KOPT-K1 (cell line): ENCODE measurements around the gene IMP4.

Source experiments
- H3K27ac ChIP-seq: fragments of 200-600 bp; sonication (generic); 2 replicates; pipeline ENCODE4 v1.5.1; 2016; ENCODE audit warnings: antibody characterized with exemption, mild to moderate bottlenecking, low read depth, low read length; ENCODE audit not compliant: poor library complexity, severe bottlenecking
- H3K36me3 ChIP-seq: fragments of 200-600 bp; sonication (generic); 2 replicates; pipeline ENCODE4 v1.5.1; 2017; ENCODE audit warnings: antibody characterized with exemption, mild to moderate bottlenecking, low read length, moderate library complexity; ENCODE audit not compliant: insufficient read depth
- H3K9me3 ChIP-seq: fragments of 200-600 bp; sonication (generic); 2 replicates; pipeline ENCODE4 v1.5.1; 2017; ENCODE audit warnings: antibody characterized with exemption, low read length, mild to moderate bottlenecking; ENCODE audit not compliant: insufficient read depth, poor library complexity, severe bottlenecking

Gene IMP4

DNA sequence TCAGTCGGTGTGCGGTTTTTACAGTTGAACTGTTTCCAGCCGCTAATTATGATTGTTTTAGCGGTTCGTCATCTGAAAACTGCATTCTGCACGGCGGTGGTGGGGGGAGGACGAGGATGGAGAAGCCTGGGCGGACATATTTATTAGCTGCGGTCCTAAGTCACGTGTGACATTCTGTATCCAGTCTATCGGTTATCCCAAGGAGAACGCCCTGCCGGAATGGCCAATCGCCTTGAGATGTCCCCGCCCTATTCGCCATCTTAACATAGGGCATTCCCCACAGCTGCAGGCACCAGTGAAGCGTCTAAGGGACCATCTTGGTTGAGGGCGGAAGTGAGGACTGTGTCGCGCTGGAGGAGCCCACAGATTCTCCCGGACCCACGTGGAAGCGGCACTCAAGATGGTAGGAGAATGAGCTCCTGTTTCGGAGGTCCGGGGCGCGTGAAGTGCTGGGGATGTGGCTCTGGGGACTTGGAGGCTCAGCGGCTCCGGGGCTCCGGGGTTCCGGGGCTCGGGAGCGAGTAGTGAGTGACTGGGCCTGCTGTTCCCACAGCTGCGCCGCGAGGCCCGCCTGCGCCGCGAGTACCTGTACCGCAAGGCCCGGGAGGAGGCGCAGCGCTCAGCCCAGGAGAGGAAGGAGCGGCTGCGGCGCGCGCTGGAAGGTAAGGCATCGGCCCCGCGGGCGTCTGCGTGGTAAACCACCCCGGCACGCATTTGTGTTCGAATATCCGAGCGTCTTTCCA is at the start of gene IMP4:
Gene IMP4, plus strand, starts transcription at position 365 of the 743 bp plus-strand sequence. Its CDS starts 36 bp downstream, at position 401.
- H3K27ac ChIP-seq = peak within 1 kb of the TSS; percentile 80
- no peaks in the 10 kb centered on the region for H3K9me3 ChIP-seq
- H3K36me3 ChIP-seq = peaks cover 56% of the 10 kb centered on the region

DNA sequence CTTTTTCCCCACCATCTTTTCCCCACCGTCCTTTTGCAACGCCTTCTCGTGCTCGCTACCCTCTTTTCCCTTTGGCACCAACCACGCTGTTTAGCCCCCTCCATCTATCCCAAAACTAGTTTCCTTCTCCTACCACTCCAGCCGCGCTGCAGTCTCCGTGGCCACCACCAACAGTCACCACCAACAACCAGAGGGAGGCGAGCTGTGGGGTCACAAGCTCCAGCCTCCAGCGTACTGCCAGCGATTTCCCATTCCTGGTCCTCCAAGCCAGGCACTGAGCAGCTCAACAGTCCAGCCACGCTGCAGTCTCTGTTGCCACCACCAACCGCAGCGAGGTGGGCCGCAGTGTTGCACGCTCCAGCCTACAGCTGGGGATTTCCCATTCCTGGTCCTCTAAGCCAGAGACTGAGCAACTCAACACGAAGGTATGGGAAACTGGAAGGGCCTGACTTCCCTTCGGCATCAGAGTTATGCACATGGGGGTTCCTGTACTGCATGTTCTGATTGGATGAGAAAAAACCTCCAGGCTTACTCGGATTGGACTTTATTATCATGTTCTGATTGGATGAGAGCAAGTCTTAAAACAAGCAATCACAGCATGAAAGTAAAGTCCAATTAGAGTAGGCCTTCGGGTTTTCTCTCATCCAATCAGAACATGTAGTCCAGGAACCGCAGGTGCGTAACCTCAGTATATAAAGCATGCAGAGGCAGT is 42.3 kb upstream of the IMP4 start:
- no peaks in the 10 kb centered on the region for H3K36me3 ChIP-seq
- H3K9me3 ChIP-seq = no peaks in the 10 kb centered on the region
- no peak overlapping the region for H3K27ac ChIP-seq

DNA sequence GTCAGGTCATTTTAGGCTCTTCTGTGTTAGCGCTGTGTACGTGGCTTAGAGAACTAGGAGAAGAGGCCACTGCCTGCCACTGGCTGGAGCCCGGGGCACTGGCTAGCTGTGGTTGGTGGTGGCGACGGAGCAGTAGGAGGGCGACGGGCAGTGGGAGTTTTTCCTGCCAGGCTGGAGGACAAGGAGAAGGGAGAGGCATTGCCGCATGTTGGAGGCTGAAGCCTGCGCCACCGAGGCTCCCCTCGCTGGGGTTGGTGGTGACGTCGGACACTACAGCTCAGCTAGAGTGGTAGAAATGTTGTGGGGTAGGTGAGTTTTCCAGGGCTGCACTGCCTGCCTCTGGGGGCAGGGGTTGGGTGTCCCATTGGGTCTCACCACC is 41.7 kb upstream of the IMP4 start:
- Histone ChIP-seq H3K27ac (no peak overlapping the region), H3K9me3 (no peaks in the 10 kb centered on the region), H3K36me3 (no peaks in the 10 kb centered on the region)

DNA sequence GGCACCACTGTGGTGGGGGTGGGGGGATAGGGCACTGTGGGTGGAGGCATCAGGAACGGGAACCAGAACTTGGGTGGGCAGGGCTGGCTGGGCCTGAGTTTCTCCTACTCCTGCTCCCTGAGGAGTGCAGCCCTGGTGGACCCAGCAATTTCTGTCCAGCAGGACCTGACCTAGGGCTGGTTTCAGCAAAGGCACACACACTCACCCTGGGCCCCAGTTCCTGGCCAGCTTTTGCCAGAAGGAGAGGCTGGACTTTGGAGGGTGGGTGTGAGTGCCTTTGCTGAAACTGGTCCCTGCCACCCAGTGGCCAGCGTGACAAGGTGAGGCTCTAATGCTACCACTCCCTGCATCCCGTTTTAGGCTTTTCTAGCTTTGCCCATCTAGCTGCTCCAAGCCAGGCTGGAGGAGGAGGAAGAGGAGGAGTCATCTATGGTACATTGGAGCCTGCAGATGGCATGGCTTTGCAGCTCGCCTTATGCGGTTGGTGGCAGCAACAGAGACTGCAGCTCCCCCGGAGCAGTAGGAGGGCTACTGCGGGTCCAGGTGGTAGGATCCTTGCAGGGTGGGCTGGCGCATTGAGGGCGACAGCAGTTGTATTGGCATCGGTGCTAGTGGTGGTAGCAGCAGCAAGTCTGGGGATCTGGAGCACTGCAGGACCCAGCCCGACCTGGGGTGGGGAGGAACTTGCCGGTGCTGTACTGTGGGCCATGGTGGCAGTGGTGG is 40.4 kb upstream of the IMP4 start:
- Histone ChIP-seq H3K9me3 (no peaks in the 10 kb centered on the region), H3K27ac (no peak overlapping the region), H3K36me3 (no peaks in the 10 kb centered on the region)

DNA sequence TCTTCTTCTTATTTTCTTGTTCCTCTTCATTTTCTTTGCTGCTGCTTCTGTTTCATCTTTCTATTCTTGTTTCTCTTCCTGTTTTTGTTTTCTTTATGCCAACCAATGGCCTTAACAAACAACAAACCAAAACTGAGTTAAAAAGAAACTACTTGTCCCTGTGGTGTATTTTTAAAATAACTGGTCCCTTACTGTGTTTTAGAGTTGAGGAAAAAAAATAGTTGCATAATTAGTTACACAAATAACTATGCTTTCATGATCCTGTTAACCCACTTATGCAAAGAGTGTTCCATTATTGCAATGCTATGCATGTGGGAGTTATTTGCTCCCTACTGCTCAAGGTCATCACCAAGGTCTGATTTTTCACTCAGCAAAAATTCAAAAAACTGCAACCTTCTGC is 39.5 kb upstream of the IMP4 start:
- Histone ChIP-seq H3K36me3 (no peaks in the 10 kb centered on the region), H3K27ac (no peak overlapping the region), H3K9me3 (no peaks in the 10 kb centered on the region)

- Histone ChIP-seq H3K36me3 (no peaks in the 10 kb centered on the region), H3K27ac (no peak overlapping the region), H3K9me3 (no peaks in the 10 kb centered on the region)
Observed at GRCh38 chr2:130304726-130305125, 38.0 kb upstream of the IMP4 start.

- H3K9me3 ChIP-seq = no peaks in the 10 kb centered on the region
- H3K36me3 ChIP-seq = no peaks in the 10 kb centered on the region
- H3K27ac ChIP-seq = no peak overlapping the region
Observed at GRCh38 chr2:130307850-130308249, 34.8 kb upstream of the IMP4 start.

- no peak overlapping the region for H3K27ac ChIP-seq
- H3K9me3 ChIP-seq = no peaks in the 10 kb centered on the region
- no peaks in the 10 kb centered on the region for H3K36me3 ChIP-seq
Observed at GRCh38 chr2:130310881-130311280, 31.8 kb upstream of the IMP4 start.

- Histone ChIP-seq H3K27ac (no peak overlapping the region), H3K9me3 (no peaks in the 10 kb centered on the region), H3K36me3 (no peaks in the 10 kb centered on the region)
Observed at GRCh38 chr2:130313812-130314334, 28.8 kb upstream of the IMP4 start.

- H3K27ac ChIP-seq = no peak overlapping the region
- H3K9me3 ChIP-seq = no peaks in the 10 kb centered on the region
- H3K36me3 ChIP-seq = no peaks in the 10 kb centered on the region
Observed at GRCh38 chr2:130314377-130314776, 28.3 kb upstream of the IMP4 start.

DNA sequence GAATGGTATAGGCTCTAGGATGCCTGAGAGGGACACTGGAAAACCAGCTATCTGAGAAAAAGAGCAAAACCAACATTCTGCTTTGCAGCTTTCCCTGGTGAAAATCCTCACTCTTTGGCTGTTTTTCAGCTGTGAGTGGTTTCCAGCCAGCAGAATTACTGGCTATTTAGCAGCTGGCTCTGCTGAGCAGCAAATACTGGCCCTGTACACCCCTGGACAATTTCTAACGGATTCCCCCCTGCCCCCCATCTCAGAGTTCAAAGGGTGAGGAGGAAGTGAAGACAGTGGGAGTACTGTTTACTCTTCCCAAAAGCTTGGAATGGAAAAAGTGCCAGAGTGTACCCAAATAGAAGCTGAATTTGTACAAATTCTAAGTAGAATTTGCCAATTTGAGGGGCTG is 26.1 kb upstream of the IMP4 start:
- Histone ChIP-seq H3K9me3 (no peaks in the 10 kb centered on the region), H3K36me3 (no peaks in the 10 kb centered on the region), H3K27ac (no peak overlapping the region)

DNA sequence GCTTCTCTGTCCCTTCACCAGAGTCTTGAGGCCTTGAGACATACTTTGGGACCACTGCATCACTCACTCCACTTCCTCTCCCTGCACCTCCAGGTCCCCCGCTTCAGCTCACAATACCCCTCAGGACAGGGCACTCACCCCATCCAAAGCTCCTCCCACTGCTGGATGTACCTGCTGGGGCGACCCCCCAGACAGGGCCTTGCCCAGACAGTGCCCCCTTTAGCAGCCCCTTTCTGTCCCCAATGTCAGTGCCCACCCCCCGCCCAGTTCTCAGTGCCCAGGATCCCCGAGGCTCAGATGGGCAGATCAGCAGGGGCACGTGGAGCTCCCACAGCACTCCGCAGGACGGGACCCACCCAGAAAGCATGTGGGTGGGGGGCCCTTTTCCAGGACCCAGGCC is 23.8 kb upstream of the IMP4 start:
- Histone ChIP-seq H3K27ac (no peak overlapping the region), H3K36me3 (no peaks in the 10 kb centered on the region), H3K9me3 (no peaks in the 10 kb centered on the region)

DNA sequence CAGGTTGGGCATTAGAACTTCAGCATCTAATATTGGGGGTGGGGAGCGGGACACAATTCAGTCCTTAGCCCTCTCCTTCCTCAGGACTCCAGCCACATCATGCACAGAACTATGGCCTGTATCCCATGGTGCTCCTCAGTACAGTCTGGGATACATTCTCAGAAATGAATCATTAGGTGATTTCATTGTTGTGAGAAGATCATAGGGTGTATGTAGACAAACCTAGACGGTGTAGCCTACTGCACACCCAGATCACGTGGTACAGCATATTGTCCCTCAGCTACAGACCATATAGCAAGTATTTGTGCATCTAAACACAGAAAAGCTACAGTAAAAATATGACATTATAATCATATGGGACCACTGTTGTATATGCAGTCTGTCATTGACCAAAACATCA is 23.2 kb upstream of the IMP4 start:
- H3K36me3 ChIP-seq = no peaks in the 10 kb centered on the region
- H3K9me3 ChIP-seq = no peaks in the 10 kb centered on the region
- H3K27ac ChIP-seq = no peak overlapping the region

DNA sequence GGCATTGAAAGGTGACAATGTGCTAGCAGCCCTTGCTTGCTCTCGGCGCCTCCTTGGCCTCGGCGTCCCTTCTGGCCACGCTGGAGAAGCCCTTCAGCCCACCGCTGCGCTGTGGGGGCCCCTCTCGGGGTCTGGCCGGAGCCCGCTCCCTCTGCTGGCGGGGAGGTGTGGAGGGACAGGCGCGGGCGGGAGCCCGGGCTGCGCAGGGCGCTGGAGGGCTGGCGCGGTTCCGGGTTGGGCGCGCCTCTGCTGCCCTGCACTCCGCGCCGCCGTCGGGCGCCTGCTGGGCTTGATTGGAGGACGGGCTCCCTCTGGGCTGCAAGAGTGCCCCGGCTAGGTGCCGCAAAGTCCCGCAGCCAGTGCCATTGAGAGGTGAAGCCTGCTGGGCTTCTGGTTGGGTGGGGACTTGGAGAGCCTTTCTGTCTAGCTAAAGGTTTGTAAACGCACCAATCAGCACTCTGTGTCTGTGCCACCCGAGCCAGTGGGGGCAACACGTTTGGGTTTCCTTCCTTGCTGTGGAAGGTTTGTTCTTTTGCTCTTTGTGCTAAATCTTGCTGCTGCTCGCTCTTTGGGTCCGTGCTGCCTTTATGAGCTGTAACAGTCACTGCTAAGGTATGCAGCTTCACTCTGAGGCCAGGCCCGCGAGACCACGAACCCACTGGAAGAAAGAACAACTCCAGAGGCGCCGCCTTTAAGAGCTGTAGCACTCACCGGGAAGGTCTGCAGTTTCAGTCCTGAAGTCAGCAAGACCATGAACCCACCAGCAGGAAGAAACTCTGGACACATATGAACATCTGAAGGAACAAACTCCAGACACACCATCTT is 14.8 kb upstream of the IMP4 start:
- Histone ChIP-seq H3K36me3 (no peaks in the 10 kb centered on the region), H3K27ac (no peak overlapping the region), H3K9me3 (no peaks in the 10 kb centered on the region)

DNA sequence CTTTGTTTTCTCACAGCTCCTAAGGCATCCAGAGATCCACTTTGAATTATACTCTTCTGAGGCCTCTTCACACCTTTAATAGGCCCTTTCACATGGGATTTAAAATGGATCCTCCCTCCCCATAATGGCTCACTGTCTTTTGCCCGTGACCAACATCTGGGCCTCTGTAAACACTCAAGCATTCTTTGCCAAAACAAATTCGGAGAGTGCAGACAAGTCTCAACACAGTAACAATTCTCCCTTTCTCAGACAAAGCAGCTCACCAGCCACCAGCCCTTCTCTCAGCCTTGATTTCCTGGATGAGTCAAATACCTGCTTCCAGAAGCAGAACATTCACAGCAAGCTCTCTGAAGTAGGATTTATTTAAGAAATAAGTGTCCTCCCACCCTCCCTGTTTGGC is 14.0 kb upstream of the IMP4 start:
- no peaks in the 10 kb centered on the region for H3K9me3 ChIP-seq
- H3K36me3 ChIP-seq = no peaks in the 10 kb centered on the region
- H3K27ac ChIP-seq = no peak overlapping the region
